IMR-90 (cell line): ENCODE measurements around the gene R3HDM4. TPM values are rescaled to one million over a fixed set of nuclear protein-coding genes. Genes with fewer than 3 reads are reported as not detected.

Source experiments
- ATAC-seq: fragments of 200-7000 bp; cut with Tn5 transposase; 2 replicates; pipeline ENCODE4 v1.9.1; 2020; ENCODE audit warnings: low read depth, mild to moderate bottlenecking, moderate library complexity
- BruUV-seq: library from RNA; stranded (reverse); fragments of 400-500 nt; replicated peaks from 2 replicates; lab custom pipeline; 2021; lab: Mats Ljungman, UMichigan
- CTCF ChIA-PET: fragments of 300-600 bp; formaldehyde crosslinking; extraction: SDS; loops from one replicate; lab custom pipeline; 2021; ENCODE audit warnings: antibody characterized with exemption; lab: Yijun Ruan, JAX
- POLR2A ChIA-PET: fragments of 300-600 bp; sonication (Branson Sonifier 250); formaldehyde crosslinking; loops from one replicate; lab custom pipeline; 2022; ENCODE audit warnings: antibody characterized with exemption; ENCODE audit not compliant: unreplicated experiment; lab: Charles Lee
- DNase-seq: peaks from one replicate; pipeline ENCODE4 v3.0.0; 2013
- H2AFZ ChIP-seq: replicated peaks from 2 replicates; pipeline ENCODE3; 2013; ENCODE audit warnings: low read length, mild to moderate bottlenecking; ENCODE audit not compliant: poor library complexity
- H2AK5ac ChIP-seq: 2 replicates; pipeline ENCODE4 v1.6.1; 2013; ENCODE audit warnings: low read depth, low read length, inconsistent platforms
- H2AK9ac ChIP-seq: replicated peaks from 2 replicates; pipeline ENCODE3; 2013; ENCODE audit warnings: mild to moderate bottlenecking, low read depth, low read length, moderate library complexity; ENCODE audit not compliant: poor library complexity
- H2BK120ac ChIP-seq: 2 replicates; pipeline ENCODE4 v1.6.1; 2013; ENCODE audit warnings: low read depth, low read length, inconsistent platforms
- H2BK15ac ChIP-seq: 3 replicates; pipeline ENCODE4 v1.6.1; 2013; ENCODE audit warnings: low read depth, low read length, inconsistent platforms
- H2BK20ac ChIP-seq: 2 replicates; pipeline ENCODE4 v1.6.1; 2013; ENCODE audit warnings: low read depth, mild to moderate bottlenecking, inconsistent platforms, low read length, moderate library complexity
- H2BK5ac ChIP-seq: 2 replicates; pipeline ENCODE4 v1.6.1; 2013; ENCODE audit warnings: mild to moderate bottlenecking, low read depth, low read length, inconsistent platforms; ENCODE audit not compliant: poor library complexity, severe bottlenecking
- H3K14ac ChIP-seq: replicated peaks from 2 replicates; pipeline ENCODE4 v1.6.1; 2013; ENCODE audit warnings: low read depth, low read length, inconsistent platforms
- H3K18ac ChIP-seq: 2 replicates; pipeline ENCODE4 v1.6.1; 2013; ENCODE audit warnings: low read depth, low read length, control low read depth
- H3K23ac ChIP-seq: 2 replicates; pipeline ENCODE4 v1.6.1; 2013; ENCODE audit warnings: low read depth, low read length, inconsistent platforms
- H3K27ac ChIP-seq: 2 replicates; pipeline ENCODE4 v1.5.1; 2013; ENCODE audit warnings: mild to moderate bottlenecking, control low read depth, low read length; ENCODE audit not compliant: insufficient read depth
- H3K27me3 ChIP-seq: 2 replicates; pipeline ENCODE4 v1.6.1; 2013; ENCODE audit warnings: low read length; ENCODE audit not compliant: control insufficient read depth, insufficient read depth
- H3K36me3 ChIP-seq: 2 replicates; pipeline ENCODE4 v1.6.1; 2013; ENCODE audit warnings: low read length, mixed read lengths; ENCODE audit not compliant: control insufficient read depth, insufficient read depth
- H3K4ac ChIP-seq: 2 replicates; pipeline ENCODE4 v1.6.1; 2013; ENCODE audit warnings: low read depth, low read length, inconsistent platforms
- H3K4me1 ChIP-seq: 2 replicates; pipeline ENCODE4 v1.6.1; 2013; ENCODE audit warnings: low read length, mixed read lengths; ENCODE audit not compliant: control insufficient read depth, insufficient read depth
- H3K4me2 ChIP-seq: 2 replicates; pipeline ENCODE4 v1.6.1; 2013; ENCODE audit warnings: low read depth, mild to moderate bottlenecking, control low read depth, low read length, moderate library complexity
- H3K4me3 ChIP-seq: 2 replicates; pipeline ENCODE4 v1.5.1; 2013; ENCODE audit warnings: low read depth, mild to moderate bottlenecking, control low read depth, low read length, moderate library complexity; ENCODE audit not compliant: insufficient read depth
- H3K56ac ChIP-seq: 2 replicates; pipeline ENCODE4 v1.6.1; 2013; ENCODE audit warnings: low read length, inconsistent platforms; ENCODE audit not compliant: insufficient read depth; ENCODE audit errors: extremely low read depth
- H3K79me1 ChIP-seq, 2 experiments: 2 replicates each; pipeline ENCODE4 v1.6.1; 2013; ENCODE audit warnings: low read length in 2 of 2, inconsistent platforms in 1 of 2, low read depth in 1 of 2
- H3K9ac ChIP-seq: 2 replicates; pipeline ENCODE4 v1.6.1; 2013; ENCODE audit warnings: low read depth, low read length, control low read depth
- H3K9me1 ChIP-seq: 2 replicates; pipeline ENCODE4 v1.6.1; 2013; ENCODE audit warnings: low read length, inconsistent platforms; ENCODE audit not compliant: insufficient read depth
- H3K9me3 ChIP-seq: 2 replicates; pipeline ENCODE4 v1.6.1; 2013; ENCODE audit warnings: low read length; ENCODE audit not compliant: control insufficient read depth, insufficient read depth
- H4K20me1 ChIP-seq: 2 replicates; pipeline ENCODE4 v1.6.1; 2013; ENCODE audit warnings: low read length, inconsistent platforms; ENCODE audit not compliant: insufficient read depth
- H4K5ac ChIP-seq: 2 replicates; pipeline ENCODE4 v1.6.1; 2013; ENCODE audit warnings: mild to moderate bottlenecking, low read depth, low read length, control low read depth
- H4K8ac ChIP-seq, 2 experiments: 2 replicates each; pipeline ENCODE4 v1.6.1; 2013; ENCODE audit warnings: low read depth in 2 of 2, low read length in 2 of 2, control low read depth in 1 of 2, inconsistent platforms in 1 of 2
- H4K91ac ChIP-seq: 2 replicates; pipeline ENCODE4 v1.6.1; 2013; ENCODE audit warnings: low read depth, low read length, inconsistent platforms; ENCODE audit not compliant: insufficient read depth
- BHLHE40 ChIP-seq: fragments of 150-350 bp; IDR thresholded peaks from 2 replicates; pipeline ENCODE4 v1.6.1; 2016; ENCODE audit warnings: mild to moderate bottlenecking, low read depth, low read length
- CEBPB ChIP-seq: IDR thresholded peaks from 2 replicates; pipeline ENCODE4 v1.6.1; 2012; ENCODE audit warnings: low read depth, low read length, improper control_type of control experiment
- CHD1 ChIP-seq: IDR thresholded peaks from 2 replicates; pipeline ENCODE4 v1.6.1; 2012; ENCODE audit warnings: low read depth, low read length, improper control_type of control experiment
- FOS ChIP-seq: fragments of 150-350 bp; IDR thresholded peaks from 2 replicates; pipeline ENCODE4 v1.6.1; 2016; ENCODE audit warnings: low read depth, low read length
- MAZ ChIP-seq: IDR thresholded peaks from 2 replicates; pipeline ENCODE4 v1.6.1; 2012; ENCODE audit warnings: low read depth, mild to moderate bottlenecking, low read length, improper control_type of control experiment, moderate library complexity, borderline replicate concordance
- MXI1 ChIP-seq: IDR thresholded peaks from 2 replicates; pipeline ENCODE4 v1.6.1; 2012; ENCODE audit warnings: low read depth, mild to moderate bottlenecking, low read length, moderate library complexity, borderline replicate concordance
- NFE2L2 ChIP-seq: fragments of 150-350 bp; IDR thresholded peaks from 2 replicates; pipeline ENCODE4 v1.6.1; 2016; ENCODE audit warnings: low read depth, mild to moderate bottlenecking, low read length
- POLR2A ChIP-seq: IDR thresholded peaks from 2 replicates; pipeline ENCODE4 v1.6.1; 2012; ENCODE audit warnings: mild to moderate bottlenecking, low read depth, low read length
- RCOR1 ChIP-seq: IDR thresholded peaks from 2 replicates; pipeline ENCODE4 v1.6.1; 2012; ENCODE audit warnings: mild to moderate bottlenecking, low read length, improper control_type of control experiment; ENCODE audit not compliant: insufficient replicate concordance
- WGBS, 2 experiments: methylation state at CpG; one replicate each; pipeline versions ENCODE4 v1.1.5 to v1.1.7; 2013; ENCODE audit warnings: missing lambda C conversion rate in 2 of 2; ENCODE audit not compliant: insufficient read length in 1 of 2; ENCODE audit errors: extremely low coverage in 2 of 2; 5-methylcytosine and 5-hydroxymethylcytosine counted together
- dilution Hi-C: fragments of 300-500 bp; cut with HindIII; formaldehyde crosslinking; loops from one replicate; pipeline ENCODE4 v1.14.3; 2018; ENCODE audit warnings: low sequenced_read_pairs; ENCODE audit not compliant: unreplicated experiment
- in situ Hi-C: fragments of 300-500 bp; cut with MboI; formaldehyde crosslinking; loops from 3 replicates; pipeline ENCODE4 v1.14.3; 2019; ENCODE audit warnings: low sequenced_read_pairs, inconsistent platforms, mixed read lengths
- intact Hi-C: fragments of 100-400 bp; cut with micrococcal nuclease; formaldehyde crosslinking; loops from 2 replicates; pipeline ENCODE4 v1.10.0; 2022
- polyA plus RNA-seq, 3 experiments: library from polyadenylated mRNA; depleted of rRNA; stranded (reverse); fragments of >200 nt; gene quantifications; 2 replicates each; pipeline ENCODE4 v1.2.3, GENCODE V29; 2012; ENCODE audit warnings: low replicate concordance in 1 of 3
- total RNA-seq: library from RNA; depleted of rRNA; stranded (reverse); fragments of >200 nt; gene quantifications from 2 replicates; pipeline ENCODE4 v1.2.3, GENCODE V29; 2012
- TF ChIP-seq, protein P1 (sequence below): fragments of 150-350 bp; IDR thresholded peaks from 2 replicates; pipeline ENCODE4 v1.6.1; 2016; ENCODE audit warnings: low read depth, mild to moderate bottlenecking, low read length, moderate library complexity, borderline replicate concordance
- TF ChIP-seq, protein P2 (sequence below): fragments of 150-350 bp; IDR thresholded peaks from 2 replicates; pipeline ENCODE4 v1.6.1; 2017; ENCODE audit warnings: mild to moderate bottlenecking, antibody characterized with exemption, low read length, low read depth

The R3HDM4 gene
- total and polyA plus RNA-seq, 2 of the 4 experiments (the other 2 are of a cell fraction), result 9.0 to 51.5 TPM

DNA sequence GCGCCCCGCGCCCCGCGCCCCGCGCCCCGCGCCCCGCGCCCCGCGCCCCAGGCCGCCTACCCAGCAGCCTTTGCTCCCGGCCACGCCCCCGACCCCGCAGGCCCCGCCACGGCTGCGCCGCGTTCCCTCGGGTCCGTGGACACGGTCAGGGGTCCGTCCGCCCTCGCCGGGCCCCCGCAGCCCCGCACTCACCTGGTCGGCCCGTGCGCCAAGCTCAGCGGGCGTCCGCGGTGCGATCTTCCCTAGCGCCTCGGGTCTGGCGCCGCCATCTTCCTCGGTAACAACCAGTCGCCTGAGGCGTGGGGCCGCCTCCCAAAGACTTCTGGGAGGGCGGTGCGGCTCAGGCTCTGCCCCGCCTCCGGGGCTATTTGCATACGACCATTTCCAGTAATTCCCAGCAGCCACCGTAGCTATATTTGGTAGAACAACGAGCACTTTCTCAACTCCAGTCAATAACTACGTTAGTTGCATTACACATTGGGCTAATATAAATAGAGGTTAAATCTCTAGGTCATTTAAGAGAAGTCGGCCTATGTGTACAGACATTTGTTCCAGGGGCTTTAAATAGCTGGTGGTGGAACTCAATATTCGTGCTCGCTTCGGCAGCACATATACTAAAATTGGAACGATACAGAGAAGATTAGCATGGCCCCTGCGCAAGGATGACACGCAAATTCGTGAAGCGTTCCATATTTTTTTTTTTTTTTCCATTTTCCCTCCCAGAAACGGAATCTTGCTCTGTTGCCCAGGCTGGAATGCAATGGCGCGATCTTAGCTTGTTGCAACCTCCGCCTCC is 19.9 kb downstream of the R3HDM4 start, which contains the start of the genes MED16 and RNU6-9:
Gene MED16, minus strand, starts transcription at position 294 of the 796 bp plus-strand sequence. CDS start 2,056 bp downstream, outside the sequence.
Gene RNU6-9, plus strand, starts transcription at position 591 of the 796 bp plus-strand sequence.
- Histone ChIP-seq H3K4me2 (peak within 1 kb of the TSS; percentile 99), H4K5ac (peak within 1 kb of the TSS; percentile 91), H4K20me1 (peaks cover 6% of the 10 kb centered on the region; the same call in 1 of the 2 replicates), H2BK5ac (peak within 1 kb of the TSS; percentile 100), H2AK9ac (peak within 1 kb of the TSS; percentile 92), H3K9me3 (no peaks in the 10 kb centered on the region), H3K27ac (peak within 1 kb of the TSS; percentile 98), H2AK5ac (peak within 1 kb of the TSS; percentile 52; the same call in 1 of the 2 replicates), H3K9me1 (peaks cover 6% of the 10 kb centered on the region; the same call in 1 of the 2 replicates), H3K4me1 (no peaks in the 10 kb centered on the region), H2AFZ (peak within 1 kb of the TSS; percentile 99), H3K79me1 (peaks cover 9 to 31% of the 10 kb centered on the region in 2 experiments), H3K56ac (peak within 1 kb of the TSS; percentile 97), H4K91ac (peak within 1 kb of the TSS; percentile 94), H3K36me3 (peaks cover 29% of the 10 kb centered on the region), H2BK20ac (no peak within 1 kb of the TSS; the same call in 1 of the 2 replicates), H4K8ac (peak within 1 kb of the TSS; percentile 24 to 94), H3K4ac (peak within 1 kb of the TSS; percentile 97), H3K14ac (peak within 1 kb of the TSS; percentile 93), H2BK120ac (peak within 1 kb of the TSS; percentile 90), H3K27me3 (no peaks in the 10 kb centered on the region), H2BK15ac (no peak within 1 kb of the TSS; the same call in 2 of the 3 replicates), H3K4me3 (peak within 1 kb of the TSS; percentile 97), H3K9ac (peak within 1 kb of the TSS; percentile 92), H3K23ac (peak within 1 kb of the TSS; percentile 93), H3K18ac (peak within 1 kb of the TSS; percentile 82)
- dilution Hi-C loops, result no loop called here
- POLR2A ChIA-PET, result no interaction called here
- ATAC-seq, result peak; percentile 99
- CTCF ChIA-PET, result no interaction called here
- no peak for TF ChIP-seq BHLHE40
- peak; percentile 38; the same call in 1 of the 2 replicates for TF ChIP-seq MXI1
- TF ChIP-seq MAZ, result peak; percentile 47; the same call in 1 of the 2 replicates
- TF ChIP-seq NFE2L2, result peak; percentile 42; the same call in 1 of the 2 replicates
- TF ChIP-seq CHD1, result no peak
- no peak for TF ChIP-seq CEBPB
- TF ChIP-seq, protein P1, sequence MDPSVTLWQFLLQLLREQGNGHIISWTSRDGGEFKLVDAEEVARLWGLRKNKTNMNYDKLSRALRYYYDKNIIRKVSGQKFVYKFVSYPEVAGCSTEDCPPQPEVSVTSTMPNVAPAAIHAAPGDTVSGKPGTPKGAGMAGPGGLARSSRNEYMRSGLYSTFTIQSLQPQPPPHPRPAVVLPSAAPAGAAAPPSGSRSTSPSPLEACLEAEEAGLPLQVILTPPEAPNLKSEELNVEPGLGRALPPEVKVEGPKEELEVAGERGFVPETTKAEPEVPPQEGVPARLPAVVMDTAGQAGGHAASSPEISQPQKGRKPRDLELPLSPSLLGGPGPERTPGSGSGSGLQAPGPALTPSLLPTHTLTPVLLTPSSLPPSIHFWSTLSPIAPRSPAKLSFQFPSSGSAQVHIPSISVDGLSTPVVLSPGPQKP, result no peak
- no peak; the same call in 1 of the 2 replicates for TF ChIP-seq POLR2A
- TF ChIP-seq FOS, result peak; percentile 53; the same call in 1 of the 2 replicates
- TF ChIP-seq RCOR1, result no peak
- TF ChIP-seq, protein P2, sequence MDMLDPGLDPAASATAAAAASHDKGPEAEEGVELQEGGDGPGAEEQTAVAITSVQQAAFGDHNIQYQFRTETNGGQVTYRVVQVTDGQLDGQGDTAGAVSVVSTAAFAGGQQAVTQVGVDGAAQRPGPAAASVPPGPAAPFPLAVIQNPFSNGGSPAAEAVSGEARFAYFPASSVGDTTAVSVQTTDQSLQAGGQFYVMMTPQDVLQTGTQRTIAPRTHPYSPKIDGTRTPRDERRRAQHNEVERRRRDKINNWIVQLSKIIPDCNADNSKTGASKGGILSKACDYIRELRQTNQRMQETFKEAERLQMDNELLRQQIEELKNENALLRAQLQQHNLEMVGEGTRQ, result no peak
- peak; percentile 90 for DNase-seq
- in situ Hi-C loops, result no loop called here
- WGBS, 2 experiments, result 1% methylated on average over 29 of the region's 69 CpGs; no CpG with 5 or more reads in 1 of the 2 experiments
- intact Hi-C loops, result no loop called here
- BruUV-seq, result no TSS peak
